Astrocyte of the cerebellum (primary cell): ENCODE results near the gene PJA1.

Experiments used
- DNase-seq: peaks from one replicate; pipeline ENCODE4 v3.0.0-alpha.2; 2011; ENCODE audit warnings: low read depth
- H3K4me3 ChIP-seq: 2 replicates; pipeline ENCODE4 v1.5.1; 2011; ENCODE audit warnings: mild to moderate bottlenecking, low read depth, low read length, moderate library complexity
- in situ Hi-C: cut with HindIII; loops from 2 replicates; pipeline ENCODE4 v1.10.0; 2017; ENCODE audit warnings: low sequenced_read_pairs
- TF ChIP-seq, protein P1 (sequence below): IDR thresholded peaks from 2 replicates; pipeline ENCODE4 v1.5.1; 2012; ENCODE audit warnings: low read length, low read depth, moderate library complexity, mild to moderate bottlenecking; ENCODE audit errors: missing control alignments

PJA1 gene

DNA sequence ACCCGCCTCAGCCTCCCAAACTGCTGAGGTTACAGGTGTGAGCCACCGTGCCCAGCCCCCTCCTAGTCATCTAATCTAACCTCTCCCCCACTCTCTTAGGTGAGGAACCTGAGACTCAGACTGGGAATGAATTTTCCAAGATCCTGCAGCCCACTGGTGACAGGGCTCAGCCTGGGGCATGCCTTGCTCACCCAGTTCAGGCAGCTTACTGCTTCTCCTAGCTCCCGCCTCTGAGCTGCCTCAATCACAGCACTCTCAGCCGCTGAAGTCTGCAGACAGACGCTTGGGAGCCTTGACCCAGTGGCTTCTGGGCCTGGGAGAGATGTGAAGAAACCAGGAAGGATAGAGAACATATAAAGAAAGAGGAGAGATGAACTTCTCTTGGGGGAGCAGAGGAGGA, 24.4 kb downstream of the PJA1 start:
- in situ Hi-C loops, result no loop called here
- TF ChIP-seq, protein P1, sequence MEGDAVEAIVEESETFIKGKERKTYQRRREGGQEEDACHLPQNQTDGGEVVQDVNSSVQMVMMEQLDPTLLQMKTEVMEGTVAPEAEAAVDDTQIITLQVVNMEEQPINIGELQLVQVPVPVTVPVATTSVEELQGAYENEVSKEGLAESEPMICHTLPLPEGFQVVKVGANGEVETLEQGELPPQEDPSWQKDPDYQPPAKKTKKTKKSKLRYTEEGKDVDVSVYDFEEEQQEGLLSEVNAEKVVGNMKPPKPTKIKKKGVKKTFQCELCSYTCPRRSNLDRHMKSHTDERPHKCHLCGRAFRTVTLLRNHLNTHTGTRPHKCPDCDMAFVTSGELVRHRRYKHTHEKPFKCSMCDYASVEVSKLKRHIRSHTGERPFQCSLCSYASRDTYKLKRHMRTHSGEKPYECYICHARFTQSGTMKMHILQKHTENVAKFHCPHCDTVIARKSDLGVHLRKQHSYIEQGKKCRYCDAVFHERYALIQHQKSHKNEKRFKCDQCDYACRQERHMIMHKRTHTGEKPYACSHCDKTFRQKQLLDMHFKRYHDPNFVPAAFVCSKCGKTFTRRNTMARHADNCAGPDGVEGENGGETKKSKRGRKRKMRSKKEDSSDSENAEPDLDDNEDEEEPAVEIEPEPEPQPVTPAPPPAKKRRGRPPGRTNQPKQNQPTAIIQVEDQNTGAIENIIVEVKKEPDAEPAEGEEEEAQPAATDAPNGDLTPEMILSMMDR, result no peak
- no peak for DNase-seq
- no peak overlapping the region for H3K4me3 ChIP-seq

GRCh38 chrX:69139516-69139915, 25.7 kb downstream of the PJA1 start:
- no peak for DNase-seq
- in situ Hi-C loops, result no loop called here
- H3K4me3 ChIP-seq, result no peak overlapping the region
- TF ChIP-seq, protein P1, result no peak

- in situ Hi-C loops, result no loop called here
- no peak for DNase-seq
- no peak overlapping the region for H3K4me3 ChIP-seq
- TF ChIP-seq, protein P1, result no peak
Measured at GRCh38 chrX:69138512-69138911, 26.7 kb downstream of the PJA1 start.

- DNase-seq, result no peak
- TF ChIP-seq, protein P1, result no peak
- no peak overlapping the region for H3K4me3 ChIP-seq
- in situ Hi-C loops, result no loop called here
Measured at GRCh38 chrX:69138118-69138390, 27.2 kb downstream of the PJA1 start.

DNA sequence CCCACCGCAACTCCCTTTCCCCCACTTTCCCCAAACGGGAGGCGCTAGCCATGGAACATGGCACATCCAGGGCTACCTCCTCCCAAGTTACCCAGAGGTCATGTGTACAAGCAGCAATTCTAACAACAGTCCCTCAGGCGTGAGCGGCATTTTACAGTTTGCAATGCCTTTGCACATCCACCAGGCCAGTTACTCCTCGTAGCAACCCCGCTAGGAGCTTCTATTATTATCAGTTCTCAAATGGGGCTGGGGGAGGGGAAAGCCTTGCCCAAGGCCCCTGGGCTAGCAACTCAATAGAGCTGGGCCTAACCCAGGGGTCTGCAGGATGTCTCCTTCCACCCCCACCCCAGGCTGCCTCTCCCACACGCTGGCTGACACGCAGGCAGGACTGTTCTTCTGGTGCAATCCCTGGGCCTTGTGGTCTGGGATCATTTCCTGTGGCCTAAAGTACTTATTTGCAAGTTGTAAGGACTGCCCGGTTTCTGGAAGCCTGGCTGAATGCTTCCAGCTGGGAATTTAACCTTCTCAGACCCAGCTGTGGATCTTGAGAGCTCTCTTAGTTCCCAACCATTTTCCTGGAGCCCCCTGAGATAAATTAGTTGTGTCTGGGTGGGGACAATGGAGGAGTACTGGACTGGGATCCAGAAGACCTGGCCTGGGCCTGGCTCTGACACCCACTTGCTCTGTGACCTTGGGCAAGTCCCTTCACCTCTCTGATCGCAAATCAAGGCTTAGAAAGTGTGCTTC, 27.7 kb downstream of the PJA1 start:
- TF ChIP-seq, protein P1, result no peak
- DNase-seq, result peak; percentile 37
- in situ Hi-C loops, result no loop called here
- H3K4me3 ChIP-seq, result no peak overlapping the region

DNA sequence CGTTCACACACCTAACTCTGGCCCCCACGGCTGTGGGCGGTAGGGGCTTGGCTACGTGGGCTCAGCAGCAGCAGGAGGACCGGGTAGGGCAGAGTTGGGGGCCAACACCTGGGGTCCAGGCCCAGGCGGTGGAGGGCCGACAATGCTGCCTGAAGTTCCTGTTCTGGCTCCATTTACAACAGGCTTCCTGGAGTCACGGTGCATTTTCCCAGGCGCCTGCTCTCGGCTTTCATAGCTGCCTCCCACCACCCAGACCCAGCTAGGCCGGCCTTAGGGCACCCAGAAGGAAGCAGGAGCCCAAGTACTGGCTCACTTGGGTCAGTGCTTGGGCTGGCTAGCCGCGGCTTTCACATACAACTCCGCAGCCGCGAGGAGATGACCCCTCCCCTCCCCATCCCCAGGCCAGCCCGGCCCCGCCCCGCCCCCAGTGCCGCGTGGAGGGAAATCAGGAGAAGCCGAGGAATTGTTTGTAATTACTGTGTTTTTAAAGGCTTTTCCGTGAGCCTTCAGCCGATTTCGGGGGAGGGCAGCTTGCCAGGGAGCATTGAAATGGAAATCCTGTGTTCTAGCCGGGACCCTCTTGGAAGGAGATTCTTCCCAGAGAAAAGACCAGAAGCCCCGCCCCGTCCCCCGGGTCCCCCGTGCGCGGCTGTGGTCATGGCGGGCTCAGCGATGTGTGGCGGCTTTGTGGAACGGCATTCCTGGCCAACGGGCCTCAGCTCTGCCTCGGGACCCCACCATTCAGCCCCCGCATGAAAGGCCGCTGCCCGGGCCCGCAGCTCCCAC, 28.5 kb downstream of the PJA1 start:
- H3K4me3 ChIP-seq, result no peak overlapping the region
- in situ Hi-C loops, result no loop called here
- no peak for DNase-seq
- TF ChIP-seq, protein P1, result no peak
